PC-9 (cell line): ENCODE results near the gene LIMCH1. TPM values are rescaled to one million over a fixed set of nuclear protein-coding genes. Genes with fewer than 3 reads are reported as not detected.

Source experiments
- BruUV-seq: library from RNA; stranded (reverse); fragments of 400-500 nt; replicated peaks from 2 replicates; lab custom pipeline; 2021; lab: Mats Ljungman, UMichigan
- CTCF ChIA-PET: fragments of 300-600 bp; sonication (Branson Sonifier 250); formaldehyde crosslinking; loops from one replicate; lab custom pipeline; 2022; ENCODE audit warnings: antibody characterized with exemption; lab: Charles Lee
- POLR2A ChIA-PET: fragments of 300-600 bp; sonication (Branson Sonifier 250); formaldehyde crosslinking; loops from one replicate; lab custom pipeline; 2022; ENCODE audit warnings: antibody characterized with exemption; ENCODE audit not compliant: unreplicated experiment; lab: Charles Lee
- DNase-seq, 2 experiments: peaks; one replicate each; pipeline versions ENCODE4 v3.0.0 to v3.0.0-alpha.2; 2015 to 2022; ENCODE audit warnings: mixed read lengths in 1 of 2
- H2AFZ ChIP-seq: fragments of 200-600 bp; sonication (generic); 2 replicates; pipeline ENCODE4 v1.8.1; 2017; ENCODE audit warnings: antibody characterized with exemption
- H3F3A ChIP-seq: fragments of 200-600 bp; sonication (generic); 2 replicates; pipeline ENCODE4 v1.8.1; 2017; ENCODE audit warnings: antibody characterized with exemption, mild to moderate bottlenecking, low read depth; ENCODE audit not compliant: insufficient read depth
- H3K27ac ChIP-seq: fragments of 200-600 bp; sonication (generic); 2 replicates; pipeline ENCODE4 v1.6.1; 2016; ENCODE audit warnings: mixed run types
- H3K27me3 ChIP-seq: fragments of 200-600 bp; sonication (generic); 2 replicates; pipeline ENCODE4 v1.6.1; 2016; ENCODE audit warnings: low read depth, mixed run types; ENCODE audit not compliant: insufficient read depth
- H3K36me3 ChIP-seq: fragments of 200-600 bp; sonication (generic); 2 replicates; pipeline ENCODE4 v1.6.1; 2016; ENCODE audit warnings: low read depth, mixed run types
- H3K4me1 ChIP-seq: fragments of 200-600 bp; sonication (generic); replicated peaks from 2 replicates; pipeline ENCODE4 v1.6.1; 2016; ENCODE audit warnings: mixed run types; ENCODE audit not compliant: insufficient read depth
- H3K4me2 ChIP-seq: fragments of 200-600 bp; sonication (generic); 2 replicates; pipeline ENCODE4 v1.6.1; 2017; ENCODE audit warnings: mixed run types
- H3K4me3 ChIP-seq: fragments of 200-600 bp; sonication (generic); 2 replicates; pipeline ENCODE4 v1.6.1; 2016; ENCODE audit warnings: mixed run types
- H3K79me2 ChIP-seq: fragments of 200-600 bp; sonication (generic); 2 replicates; pipeline ENCODE4 v1.6.1; 2017; ENCODE audit warnings: low read depth, mixed run types
- H3K9me2 ChIP-seq: fragments of 200-600 bp; sonication (generic); 2 replicates; pipeline ENCODE4 v1.8.1; 2017; ENCODE audit warnings: mild to moderate bottlenecking; ENCODE audit not compliant: insufficient read depth
- H3K9me3 ChIP-seq: fragments of 200-600 bp; sonication (generic); 2 replicates; pipeline ENCODE4 v1.8.1; 2016; ENCODE audit warnings: low read depth; ENCODE audit not compliant: insufficient read depth
- H4K20me1 ChIP-seq: fragments of 200-600 bp; sonication (generic); 2 replicates; pipeline ENCODE4 v1.8.1; 2017; ENCODE audit not compliant: insufficient read depth
- EZH2 ChIP-seq: fragments of 200-600 bp; sonication (generic); IDR thresholded peaks from 2 replicates; pipeline ENCODE4 v1.8.0; 2017; ENCODE audit warnings: antibody characterized with exemption, low read depth
- intact Hi-C: fragments of 100-400 bp; cut with micrococcal nuclease; formaldehyde crosslinking; loops from one replicate; pipeline ENCODE4 v1.10.0; 2022; ENCODE audit not compliant: unreplicated experiment
- total RNA-seq: library from RNA; stranded (reverse); gene quantifications from 2 replicates; pipeline ENCODE4 v1.2.3, GENCODE V29; 2021
- TF ChIP-seq, protein P1 (sequence below): fragments of 200-600 bp; sonication (generic); conservative IDR thresholded peaks from 2 replicates; pipeline ENCODE4 v1.6.1; 2017; ENCODE audit warnings: mixed run types, antibody characterized with exemption, mild to moderate bottlenecking, moderate library complexity

Gene LIMCH1
- total RNA-seq, 1 experiment from 2014 or later, result 339 TPM

- H3K9me3 ChIP-seq, result 0 out of 2 replicates have a peak, but pooled peaks cover 3% of the 10 kb centered on the region
- 0 out of 2 replicates have a peak, but pooled peaks cover 2% of the 10 kb centered on the region for H3K79me2 ChIP-seq
- ChIA-PET POLR2A (interaction anchor here (0.5 to 1.2 kb wide), 5 partner anchors 9 to 382 kb away, joined by 3 to 24 read pairs (median 5); no protein-coding TSS in a partner anchor), CTCF (interaction anchor here (0.6 to 0.7 kb wide), 2 partner anchors 92 to 850 kb away, joined by 4 to 5 read pairs; no protein-coding TSS in a partner anchor)
- peaks cover 42% of the 10 kb centered on the region for H3K4me1 ChIP-seq
- H3K9me2 ChIP-seq, result no peaks in the 10 kb centered on the region
- H4K20me1 ChIP-seq, result no peaks in the 10 kb centered on the region; the same call in 1 of the 2 replicates
- H3K27me3 ChIP-seq, result no peaks in the 10 kb centered on the region
- peaks cover 23% of the 10 kb centered on the region for H3K36me3 ChIP-seq
- BruUV-seq, result no TSS peak
- H2AFZ ChIP-seq, result no peak overlapping the region
- H3F3A ChIP-seq, result peaks cover 36% of the 10 kb centered on the region
- peak overlapping the region; percentile 97 for H3K27ac ChIP-seq
- H3K4me2 ChIP-seq, result peak overlapping the region; percentile 20
- no peak overlapping the region for H3K4me3 ChIP-seq
- intact Hi-C loops, result loop anchor here (1.0 to 2.0 kb wide), 5 partner anchors 19 to 238 kb away; no protein-coding TSS in a partner anchor
- DNase-seq, result peak; percentile 66 to 97
- TF ChIP-seq, protein P1, sequence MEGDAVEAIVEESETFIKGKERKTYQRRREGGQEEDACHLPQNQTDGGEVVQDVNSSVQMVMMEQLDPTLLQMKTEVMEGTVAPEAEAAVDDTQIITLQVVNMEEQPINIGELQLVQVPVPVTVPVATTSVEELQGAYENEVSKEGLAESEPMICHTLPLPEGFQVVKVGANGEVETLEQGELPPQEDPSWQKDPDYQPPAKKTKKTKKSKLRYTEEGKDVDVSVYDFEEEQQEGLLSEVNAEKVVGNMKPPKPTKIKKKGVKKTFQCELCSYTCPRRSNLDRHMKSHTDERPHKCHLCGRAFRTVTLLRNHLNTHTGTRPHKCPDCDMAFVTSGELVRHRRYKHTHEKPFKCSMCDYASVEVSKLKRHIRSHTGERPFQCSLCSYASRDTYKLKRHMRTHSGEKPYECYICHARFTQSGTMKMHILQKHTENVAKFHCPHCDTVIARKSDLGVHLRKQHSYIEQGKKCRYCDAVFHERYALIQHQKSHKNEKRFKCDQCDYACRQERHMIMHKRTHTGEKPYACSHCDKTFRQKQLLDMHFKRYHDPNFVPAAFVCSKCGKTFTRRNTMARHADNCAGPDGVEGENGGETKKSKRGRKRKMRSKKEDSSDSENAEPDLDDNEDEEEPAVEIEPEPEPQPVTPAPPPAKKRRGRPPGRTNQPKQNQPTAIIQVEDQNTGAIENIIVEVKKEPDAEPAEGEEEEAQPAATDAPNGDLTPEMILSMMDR, result no peak
- TF ChIP-seq EZH2, result no peak
Observed at GRCh38 chr4:41525129-41525528, 12.8 kb upstream of the LIMCH1 start.

GRCh38 chr4:41526628-41527027 is 11.3 kb upstream of the LIMCH1 start:
- 0 out of 2 replicates have a peak, but pooled peaks cover 3% of the 10 kb centered on the region for H3K9me3 ChIP-seq
- TF ChIP-seq, protein P1, result no peak
- TF ChIP-seq EZH2, result no peak
- no peak overlapping the region for H3K4me3 ChIP-seq
- peaks cover 57% of the 10 kb centered on the region for H3K4me1 ChIP-seq
- peaks cover 25% of the 10 kb centered on the region for H3K36me3 ChIP-seq
- peak overlapping the region; percentile 97 for H3K27ac ChIP-seq
- no peaks in the 10 kb centered on the region for H3K9me2 ChIP-seq
- H4K20me1 ChIP-seq, result no peaks in the 10 kb centered on the region; the same call in 1 of the 2 replicates
- ChIA-PET POLR2A (interaction anchor here (0.6 kb wide), 1 partner anchor 207 kb away, joined by 6 read pairs; no protein-coding TSS in a partner anchor), CTCF (no interaction called here)
- intact Hi-C loops, result no loop called here
- H2AFZ ChIP-seq, result no peak overlapping the region
- BruUV-seq, result no TSS peak
- peaks cover 6% of the 10 kb centered on the region; the same call in 1 of the 2 replicates for H3K79me2 ChIP-seq
- DNase-seq, result peak; percentile 19 to 64
- H3K4me2 ChIP-seq, result no peak overlapping the region
- peaks cover 36% of the 10 kb centered on the region for H3F3A ChIP-seq
- H3K27me3 ChIP-seq, result no peaks in the 10 kb centered on the region

DNA sequence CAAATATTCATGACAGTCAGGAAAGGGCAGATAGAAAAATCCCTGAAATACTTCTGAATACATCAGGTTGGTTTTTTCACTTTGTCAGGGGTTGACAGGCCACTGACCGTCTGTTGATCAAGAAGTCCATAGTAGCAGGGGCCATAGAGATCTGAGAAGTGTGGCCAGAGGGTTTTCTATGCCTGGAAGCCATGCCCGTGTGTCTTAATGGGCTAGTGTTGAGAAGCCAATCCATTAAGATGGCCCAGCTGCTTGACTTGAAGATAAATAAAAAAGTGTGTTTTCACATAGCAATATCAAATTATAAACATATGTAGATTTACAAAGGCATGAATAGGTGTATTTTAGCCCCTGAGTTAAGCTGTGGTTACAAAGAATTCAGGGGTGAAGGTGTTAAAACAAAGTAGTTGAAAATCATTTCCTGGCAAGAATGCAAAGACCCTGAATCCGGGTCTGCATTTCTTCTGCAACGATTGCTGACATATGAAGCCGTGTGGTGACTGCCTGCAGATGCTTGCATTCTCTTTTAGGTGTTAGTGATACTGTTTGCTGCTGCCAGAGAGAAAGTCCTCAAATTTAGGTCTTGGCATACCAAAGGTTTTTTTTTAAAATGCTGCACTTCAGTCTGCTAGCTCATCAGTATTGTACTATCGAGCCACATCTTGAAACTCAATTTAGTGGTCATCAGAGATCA is 9.3 kb upstream of the LIMCH1 start:
- Histone ChIP-seq H3K4me3 (no peak overlapping the region), H3K79me2 (peaks cover 11% of the 10 kb centered on the region; the same call in 1 of the 2 replicates), H3K4me2 (no peak overlapping the region), H3K27ac (peak overlapping the region; percentile 76; the same call in 1 of the 2 replicates), H3K36me3 (peaks cover 28% of the 10 kb centered on the region), H3K9me3 (0 out of 2 replicates have a peak, but pooled peaks cover under 1% of the 10 kb centered on the region), H3K9me2 (no peaks in the 10 kb centered on the region), H3F3A (peaks cover 32% of the 10 kb centered on the region), H4K20me1 (no peaks in the 10 kb centered on the region; the same call in 1 of the 2 replicates), H2AFZ (no peak overlapping the region), H3K4me1 (peaks cover 78% of the 10 kb centered on the region), H3K27me3 (no peaks in the 10 kb centered on the region)
- intact Hi-C loops, result no loop called here
- no TSS peak for BruUV-seq
- DNase-seq, result no peak
- TF ChIP-seq, protein P1, result no peak
- TF ChIP-seq EZH2, result no peak
- POLR2A ChIA-PET, result no interaction called here
- CTCF ChIA-PET, result no interaction called here
